T47D (cell line): ENCODE data around the gene MMP23B.
"Not testable (repeated sequence)": the region's sequence is repeated elsewhere in the genome, so short reads cannot be mapped to it uniquely, and the experiment has no call there.

Experiments
- DNase-seq, 2 experiments: peaks; one replicate each; pipeline versions ENCODE4 v3.0.0 to v3.0.0-alpha.2; 2011 to 2012; ENCODE audit warnings: low read depth in 1 of 2, low spot score in 1 of 2
- JUND ChIP-seq: IDR thresholded peaks from 2 replicates; pipeline ENCODE4 v1.6.1; 2012; ENCODE audit warnings: low read depth
- in situ Hi-C: cut with HindIII; loops from 2 replicates; pipeline ENCODE4 v1.10.0; 2016; ENCODE audit warnings: low sequenced_read_pairs, low pct_unique_long_range_greater_than_20kb

MMP23B gene

GRCh38 chr1:1640711-1641461 is 8.9 kb downstream of the MMP23B start:
- DNase-seq, in situ Hi-C loops: not testable (repeated sequence)

GRCh38 chr1:1646326-1646725 is 14.4 kb downstream of the MMP23B start:
- DNase-seq, in situ Hi-C loops: not testable (repeated sequence)

DNA sequence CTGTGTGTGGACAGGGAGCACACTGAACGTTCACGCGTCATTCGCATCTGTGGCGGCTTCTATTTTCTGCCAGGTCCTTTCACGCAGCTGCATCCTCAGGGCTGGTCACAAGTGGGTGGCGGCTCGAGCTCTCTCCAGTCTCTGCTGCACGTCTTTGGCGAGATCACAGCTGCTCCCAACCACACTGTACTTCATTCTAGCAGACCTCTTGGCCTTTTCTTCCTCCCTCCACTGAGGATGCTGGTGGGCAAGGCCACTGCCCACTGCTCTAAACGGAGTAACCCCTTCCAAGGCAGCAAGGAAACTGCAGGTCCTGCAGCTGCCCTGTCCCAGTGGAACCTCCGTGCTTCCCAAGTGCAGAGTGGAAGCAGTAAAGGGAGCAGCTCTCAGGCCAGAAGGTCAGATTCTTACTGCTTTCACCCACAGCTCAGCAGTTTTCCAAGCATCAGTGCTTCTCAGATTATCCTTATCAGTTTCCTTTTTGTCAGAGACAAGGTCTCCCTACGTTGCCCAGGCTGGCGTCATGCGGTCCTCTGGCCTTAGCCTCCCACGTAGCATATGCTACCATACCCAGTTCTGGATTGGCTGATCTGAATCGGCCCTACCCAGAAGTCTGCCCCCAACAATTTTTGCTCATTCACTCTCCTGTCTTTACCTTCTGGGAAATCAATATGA is 15.7 kb downstream of the MMP23B start:
- in situ Hi-C loops, DNase-seq: not testable (repeated sequence)

DNA sequence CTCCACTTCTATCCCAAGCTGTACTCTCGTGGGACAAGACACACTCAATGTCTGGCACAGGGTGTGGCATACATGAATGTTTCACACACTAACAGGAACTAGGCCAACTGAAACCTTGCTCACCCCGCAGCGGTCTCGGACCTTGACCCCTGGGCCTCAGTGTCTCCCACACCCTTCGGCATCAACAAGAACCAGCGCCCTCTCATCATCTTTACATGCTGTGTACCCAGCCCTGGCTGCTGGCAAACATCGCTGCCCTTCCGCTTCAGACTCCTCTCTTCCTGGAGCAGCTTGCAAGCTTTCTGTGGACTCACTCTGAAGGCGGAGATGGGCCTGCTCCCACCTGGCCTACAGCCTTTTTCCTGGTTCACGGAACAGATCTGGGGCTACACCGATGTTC is 16.3 kb downstream of the MMP23B start:
- in situ Hi-C loops, result not testable (repeated sequence)

DNA sequence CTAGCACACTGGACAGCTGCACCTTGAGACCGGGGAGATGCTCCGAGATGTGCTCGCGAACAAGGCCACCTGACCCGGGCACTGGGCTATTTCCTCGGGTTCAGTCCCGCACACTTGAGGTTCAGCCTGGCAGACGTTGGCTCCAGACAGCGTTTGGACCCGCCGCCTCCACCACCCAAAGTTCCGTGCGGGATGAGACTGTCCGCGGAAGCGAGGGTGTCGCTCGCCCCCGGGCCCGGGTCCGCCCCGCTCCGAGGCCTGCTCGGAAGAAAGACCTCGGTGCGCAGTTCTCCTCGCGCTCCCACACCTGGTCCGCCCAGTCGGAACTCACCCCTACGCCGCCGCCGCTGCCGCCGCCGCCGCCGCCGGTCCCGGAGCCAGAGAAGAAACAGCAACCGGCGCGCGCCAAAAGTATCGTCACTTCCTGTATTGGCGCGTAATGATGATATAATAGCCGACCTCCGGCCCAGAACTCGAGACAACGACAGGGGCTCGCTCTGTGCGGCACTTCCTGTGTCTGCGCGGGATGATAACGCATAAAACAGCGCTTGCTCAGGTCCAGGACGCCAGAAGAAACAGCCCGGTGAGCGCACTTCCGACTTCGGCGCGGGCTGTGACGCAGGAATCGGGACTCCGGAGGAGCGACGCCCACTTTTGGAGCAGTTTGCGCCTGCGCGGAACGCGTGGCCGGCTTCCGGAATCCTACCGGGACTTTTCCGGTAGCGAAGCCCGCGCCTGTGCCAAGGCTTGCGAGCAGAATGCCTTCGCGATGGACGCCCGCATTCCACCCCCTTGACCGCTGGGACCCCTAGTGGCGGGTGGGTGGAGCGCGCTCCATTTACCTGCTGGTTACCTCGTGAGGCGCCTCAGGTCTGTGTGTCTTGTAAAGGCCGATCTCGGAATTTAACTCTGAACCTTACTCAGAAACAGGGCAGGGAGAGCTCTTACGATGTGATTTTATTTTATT is 26.9 kb downstream of the MMP23B start, which contains the start of gene CDK11B:
Gene CDK11B (minus strand): TSS at position 422 of the 967 bp plus-strand sequence. CDS start 1,519 bp downstream, outside the sequence.
- in situ Hi-C loops, result not testable (repeated sequence)
- peak; percentile 87 to 98 for DNase-seq

More for the DNA sequence above, 16.3 kb downstream of the MMP23B start:
- not testable (repeated sequence) for DNase-seq

DNA sequence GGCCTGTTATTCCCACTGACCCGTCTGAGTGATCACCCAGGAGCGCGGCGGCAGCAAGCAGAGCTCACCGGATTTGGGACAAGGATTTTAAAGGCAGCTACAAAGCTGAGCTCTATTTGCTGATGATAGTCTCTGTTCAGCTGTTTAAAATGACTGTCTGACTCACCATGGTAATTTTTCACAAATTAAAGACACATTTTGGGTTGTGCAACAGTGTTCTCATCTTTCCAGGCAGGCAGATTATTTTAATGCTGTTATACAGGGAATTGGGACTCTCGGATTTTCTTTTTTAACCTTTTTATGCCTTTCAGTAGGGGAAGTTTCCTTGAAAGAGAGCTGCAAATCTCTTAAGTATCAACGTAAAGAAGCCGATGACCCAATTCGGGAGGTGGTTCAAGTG is 30.4 kb downstream of the MMP23B start:
- DNase-seq, in situ Hi-C loops: not testable (repeated sequence)

GRCh38 chr1:1662830-1663560 is 31.0 kb downstream of the MMP23B start:
- DNase-seq, in situ Hi-C loops: not testable (repeated sequence)

- in situ Hi-C loops, DNase-seq: not testable (repeated sequence)
These were observed 32.3 kb downstream of the MMP23B start for GRCh38 chr1:1664318-1664717.

- no peak for TF ChIP-seq JUND
- no peak for DNase-seq
- in situ Hi-C loops, result no loop called here
These were observed 33.2 kb downstream of the MMP23B start for GRCh38 chr1:1664941-1665814.

DNA sequence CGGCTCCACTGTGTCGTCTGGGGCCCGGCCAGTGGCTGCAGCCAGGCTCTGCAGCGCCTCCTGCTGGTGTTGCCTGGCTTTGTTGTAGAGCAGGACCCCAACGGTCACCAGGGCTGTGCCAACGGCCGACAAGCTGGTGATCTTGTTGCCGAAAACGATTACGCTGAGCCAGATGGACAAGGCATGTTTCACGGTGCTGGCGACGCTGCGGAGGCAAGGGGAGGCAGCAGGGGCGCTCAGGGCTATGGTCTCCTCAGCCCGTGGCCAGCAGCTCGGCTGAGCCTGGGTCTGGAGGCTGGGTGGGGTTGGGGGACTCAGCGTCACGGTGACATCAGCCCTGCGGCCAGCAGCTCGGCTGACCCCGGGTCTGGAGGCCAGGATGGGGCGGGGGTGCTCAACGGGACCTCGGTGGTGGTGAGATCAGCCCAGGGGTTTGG is 33.9 kb downstream of the MMP23B start:
- TF ChIP-seq JUND, result no peak
- no peak for DNase-seq
- in situ Hi-C loops, result no loop called here

- no peak for TF ChIP-seq JUND
- DNase-seq, result no peak
- in situ Hi-C loops, result no loop called here
These were observed 34.6 kb downstream of the MMP23B start for GRCh38 chr1:1666526-1666925.
